H54 (cell line): Measurements from ENCODE around the gene ELAC1.
"Not testable (repeated sequence)": the region's sequence is repeated elsewhere in the genome, so short reads cannot be mapped to it uniquely, and the experiment has no call there.

Source experiments
- DNase-seq: peaks from one replicate; pipeline ENCODE4 v3.0.0; 2011; ENCODE audit warnings: low spot score, mixed read lengths; ENCODE audit not compliant: insufficient read length
- FAIRE-seq: peaks from 3 replicates; lab custom pipeline; 2011; peaks lifted over from hg19 to GRCh38; lab: Jason Lieb, UNC
- POLR2A ChIP-seq: IDR thresholded peaks from 2 replicates; pipeline ENCODE4 v1.6.1; 2011; ENCODE audit warnings: low read depth, mild to moderate bottlenecking, low read length

Gene ELAC1

GRCh38 chr18:50949185-50949584, 18.7 kb upstream of the ELAC1 start:
- DNase-seq (no peak), FAIRE-seq (no peak)
- no peak for TF ChIP-seq POLR2A

- TF ChIP-seq POLR2A: no peak
- FAIRE-seq: no peak
- no peak for DNase-seq
Measured at GRCh38 chr18:50950626-50951025, 17.2 kb upstream of the ELAC1 start.

- no peak for FAIRE-seq
- TF ChIP-seq POLR2A: no peak
- DNase-seq: no peak
Measured at GRCh38 chr18:50953822-50954221, 14.0 kb upstream of the ELAC1 start.

- FAIRE-seq (no peak), DNase-seq (no peak)
- no peak for TF ChIP-seq POLR2A
Measured at GRCh38 chr18:50955253-50955652, 12.6 kb upstream of the ELAC1 start.

- no peak for DNase-seq
- TF ChIP-seq POLR2A: no peak
- FAIRE-seq: no peak
Measured at GRCh38 chr18:50956116-50956515, 11.7 kb upstream of the ELAC1 start.

GRCh38 chr18:50961974-50962373, 5.9 kb upstream of the ELAC1 start:
- no peak for TF ChIP-seq POLR2A
- no peak for DNase-seq
- no peak for FAIRE-seq

GRCh38 chr18:50969448-50969847, 1.6 kb downstream of the ELAC1 start:
- no peak for TF ChIP-seq POLR2A
- FAIRE-seq: peak; percentile 36
- no peak for DNase-seq

- FAIRE-seq (no peak), DNase-seq (no peak)
Measured at GRCh38 chr18:50970006-50970405, 2.2 kb downstream of the ELAC1 start.

GRCh38 chr18:50972404-50972803, 4.6 kb downstream of the ELAC1 start:
- not testable (repeated sequence) for DNase-seq, FAIRE-seq

More at GRCh38 chr18:50970006-50970405, 2.2 kb downstream of the ELAC1 start:
- TF ChIP-seq POLR2A: no peak

GRCh38 chr18:50973367-50974126, 5.7 kb downstream of the ELAC1 start:
- FAIRE-seq (peak; percentile 86), DNase-seq (peak; percentile 27)
- no peak for TF ChIP-seq POLR2A

- no peak for DNase-seq
- TF ChIP-seq POLR2A: no peak
- FAIRE-seq: no peak
Measured at GRCh38 chr18:50977037-50977760, 9.4 kb downstream of the ELAC1 start.

GRCh38 chr18:50981381-50981780, 13.5 kb downstream of the ELAC1 start:
- no peak for TF ChIP-seq POLR2A
- no peak for DNase-seq
- no peak for FAIRE-seq

- FAIRE-seq (no peak), DNase-seq (no peak)
- TF ChIP-seq POLR2A: no peak
Measured at GRCh38 chr18:50982086-50982801, 14.4 kb downstream of the ELAC1 start.

GRCh38 chr18:50982802-50983179, 15.0 kb downstream of the ELAC1 start:
- FAIRE-seq: no peak
- TF ChIP-seq POLR2A: no peak
- no peak for DNase-seq
